Spleen (tissue), 7 donors: ENCODE measurements around the gene TMEM201.

Experiments
- POLR2A ChIP-seq, 3 donors: fragments of 450-650 bp; IDR thresholded peaks; one replicate each; pipeline ENCODE4 v1.5.1; 2017; ENCODE audit warnings: antibody characterized with exemption in 3 of 3, mild to moderate bottlenecking in 1 of 3
- POLR2AphosphoS5 ChIP-seq, 3 donors: sonication (generic); formaldehyde crosslinking; IDR thresholded peaks; one replicate each; pipeline ENCODE4 v1.5.1; 2017; ENCODE audit warnings: antibody characterized with exemption in 3 of 3
- TF ChIP-seq, protein P1 (sequence below), 11 experiments: fragments of 200-600 bp in 7 of 11; fragments of 450-650 bp in 4 of 11; sonication (generic) in 4 of 11; IDR thresholded peaks in 8 of 11; conservative IDR thresholded peaks in 3 of 11; 1 replicate in 7 of 11; 2 replicates in 4 of 11; pipeline versions ENCODE4 v1.4.0 to v1.8.0; 2016 to 2021; ENCODE audit warnings: antibody characterized with exemption in 11 of 11, inconsistent platforms in 4 of 11, mild to moderate bottlenecking in 1 of 11
- donor health status: DM: no; HTN: no; CAD: no; lungs with moderate emphysema.
- donor health status: DM: no; HTN: no; CAD: no.
- donor health status: DM: no; HTN: no; CAD: no.

- TF ChIP-seq, protein P1, sequence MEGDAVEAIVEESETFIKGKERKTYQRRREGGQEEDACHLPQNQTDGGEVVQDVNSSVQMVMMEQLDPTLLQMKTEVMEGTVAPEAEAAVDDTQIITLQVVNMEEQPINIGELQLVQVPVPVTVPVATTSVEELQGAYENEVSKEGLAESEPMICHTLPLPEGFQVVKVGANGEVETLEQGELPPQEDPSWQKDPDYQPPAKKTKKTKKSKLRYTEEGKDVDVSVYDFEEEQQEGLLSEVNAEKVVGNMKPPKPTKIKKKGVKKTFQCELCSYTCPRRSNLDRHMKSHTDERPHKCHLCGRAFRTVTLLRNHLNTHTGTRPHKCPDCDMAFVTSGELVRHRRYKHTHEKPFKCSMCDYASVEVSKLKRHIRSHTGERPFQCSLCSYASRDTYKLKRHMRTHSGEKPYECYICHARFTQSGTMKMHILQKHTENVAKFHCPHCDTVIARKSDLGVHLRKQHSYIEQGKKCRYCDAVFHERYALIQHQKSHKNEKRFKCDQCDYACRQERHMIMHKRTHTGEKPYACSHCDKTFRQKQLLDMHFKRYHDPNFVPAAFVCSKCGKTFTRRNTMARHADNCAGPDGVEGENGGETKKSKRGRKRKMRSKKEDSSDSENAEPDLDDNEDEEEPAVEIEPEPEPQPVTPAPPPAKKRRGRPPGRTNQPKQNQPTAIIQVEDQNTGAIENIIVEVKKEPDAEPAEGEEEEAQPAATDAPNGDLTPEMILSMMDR (IDR thresholded peaks at IDR 0.05 in 8 of 11, conservative IDR thresholded peaks at IDR 0.05 in 3 of 11): no peak
- TF ChIP-seq POLR2A (IDR thresholded peaks at IDR 0.05) (no peak), POLR2AphosphoS5 (IDR thresholded peaks at IDR 0.05) (no peak)
Measured at GRCh38 chr1:9639227-9639626, 50.5 kb downstream of the TMEM201 start.
